ENCODE results near the gene NFATC2IP. TPM values are rescaled to one million over a fixed set of nuclear protein-coding genes. Genes with fewer than 3 reads are reported as not detected.
A peak's percentile ranks its signal among the peaks of the same experiment; 100 is the strongest.

Gene NFATC2IP
- total and polyA plus RNA-seq, 9 of the 15 experiments (the other 6 are each of a cell fraction or from before 2014, with no cell fraction given): 15.6 to 106 (median 46.9) TPM

DNA sequence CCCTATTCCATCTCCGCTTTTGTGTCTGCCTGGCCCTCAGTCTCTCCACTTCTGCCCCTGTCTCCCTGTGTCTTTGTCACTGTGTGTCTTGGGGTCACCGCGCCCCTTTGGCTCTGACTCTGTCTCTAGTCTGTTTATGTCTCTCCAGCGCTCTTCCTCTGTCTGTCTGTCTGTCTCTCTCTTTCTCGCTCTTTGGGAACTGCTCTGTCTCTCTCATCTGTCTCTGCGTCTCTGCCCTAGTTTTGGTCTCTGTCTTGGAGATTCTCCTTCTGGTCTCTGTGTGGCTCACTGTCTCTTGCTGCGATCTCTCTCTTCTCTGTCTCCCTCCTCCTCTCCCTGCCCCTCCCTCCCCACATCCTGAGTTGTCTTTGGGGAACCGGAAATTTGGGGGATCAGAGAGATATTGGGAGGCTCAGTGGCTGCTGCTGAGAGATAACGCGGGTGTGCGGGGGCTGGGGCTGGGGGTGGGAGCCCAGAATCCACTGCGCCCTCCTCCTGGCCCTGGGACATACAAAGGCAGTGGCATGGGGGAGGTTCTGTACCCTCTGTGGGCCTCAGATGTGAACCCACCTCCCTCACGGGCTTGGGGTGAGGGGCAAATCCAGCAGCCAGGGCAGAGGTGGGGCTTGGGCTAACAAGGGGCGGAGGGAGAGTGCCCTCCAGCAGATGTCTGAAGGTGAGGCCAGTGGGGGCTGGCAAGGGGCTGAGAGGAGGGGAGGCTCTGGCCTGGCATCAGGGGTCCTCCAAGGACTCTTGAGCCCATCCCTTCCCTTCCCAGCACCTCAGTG, 58.5 kb downstream of the NFATC2IP start (continued):
- TF ChIP-seq, protein P1, sequence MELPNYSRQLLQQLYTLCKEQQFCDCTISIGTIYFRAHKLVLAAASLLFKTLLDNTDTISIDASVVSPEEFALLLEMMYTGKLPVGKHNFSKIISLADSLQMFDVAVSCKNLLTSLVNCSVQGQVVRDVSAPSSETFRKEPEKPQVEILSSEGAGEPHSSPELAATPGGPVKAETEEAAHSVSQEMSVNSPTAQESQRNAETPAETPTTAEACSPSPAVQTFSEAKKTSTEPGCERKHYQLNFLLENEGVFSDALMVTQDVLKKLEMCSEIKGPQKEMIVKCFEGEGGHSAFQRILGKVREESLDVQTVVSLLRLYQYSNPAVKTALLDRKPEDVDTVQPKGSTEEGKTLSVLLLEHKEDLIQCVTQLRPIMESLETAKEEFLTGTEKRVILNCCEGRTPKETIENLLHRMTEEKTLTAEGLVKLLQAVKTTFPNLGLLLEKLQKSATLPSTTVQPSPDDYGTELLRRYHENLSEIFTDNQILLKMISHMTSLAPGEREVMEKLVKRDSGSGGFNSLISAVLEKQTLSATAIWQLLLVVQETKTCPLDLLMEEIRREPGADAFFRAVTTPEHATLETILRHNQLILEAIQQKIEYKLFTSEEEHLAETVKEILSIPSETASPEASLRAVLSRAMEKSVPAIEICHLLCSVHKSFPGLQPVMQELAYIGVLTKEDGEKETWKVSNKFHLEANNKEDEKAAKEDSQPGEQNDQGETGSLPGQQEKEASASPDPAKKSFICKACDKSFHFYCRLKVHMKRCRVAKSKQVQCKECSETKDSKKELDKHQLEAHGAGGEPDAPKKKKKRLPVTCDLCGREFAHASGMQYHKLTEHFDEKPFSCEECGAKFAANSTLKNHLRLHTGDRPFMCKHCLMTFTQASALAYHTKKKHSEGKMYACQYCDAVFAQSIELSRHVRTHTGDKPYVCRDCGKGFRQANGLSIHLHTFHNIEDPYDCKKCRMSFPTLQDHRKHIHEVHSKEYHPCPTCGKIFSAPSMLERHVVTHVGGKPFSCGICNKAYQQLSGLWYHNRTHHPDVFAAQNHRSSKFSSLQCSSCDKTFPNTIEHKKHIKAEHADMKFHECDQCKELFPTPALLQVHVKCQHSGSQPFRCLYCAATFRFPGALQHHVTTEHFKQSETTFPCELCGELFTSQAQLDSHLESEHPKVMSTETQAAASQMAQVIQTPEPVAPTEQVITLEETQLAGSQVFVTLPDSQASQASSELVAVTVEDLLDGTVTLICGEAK (IDR thresholded peaks at IDR 0.05): peak; percentile 71
- TF ChIP-seq, protein P1 (CRISPR knock-in tag; IDR thresholded peaks at IDR 0.05): no peak
- no peak for TF ChIP-seq PCBP2 (IDR thresholded peaks at IDR 0.05; ENCODE audit: low read depth, low read length, poor library complexity, severe bottlenecking)
- TF ChIP-seq ZNF592 (IDR thresholded peaks at IDR 0.05): peak; percentile 97
- TF ChIP-seq XRCC3 (IDR thresholded peaks at IDR 0.05): no peak
- no peak for TF ChIP-seq E2F8 (IDR thresholded peaks at IDR 0.05; ENCODE audit: low read depth, partially characterized antibody)
- no peak; the same call in 1 of the 2 replicates for TF ChIP-seq MIER1 (IDR thresholded peaks at IDR 0.05; ENCODE audit: low read depth)
- peak; percentile 95 for TF ChIP-seq LEF1 (IDR thresholded peaks at IDR 0.05)
- TF ChIP-seq ARID2 (IDR thresholded peaks at IDR 0.05): peak; percentile 23; the same call in 1 of the 2 replicates
- TF ChIP-seq HNRNPK (IDR thresholded peaks at IDR 0.05; ENCODE audit: low read depth, low read length, poor library complexity, severe bottlenecking): no peak
- TF ChIP-seq PTBP1 (IDR thresholded peaks at IDR 0.05; ENCODE audit: low read depth, low read length): no peak

Data from K562 (cell line).